Measurements from ENCODE around the gene TMEM52.

GRCh38 chr1:1893997-1894353, 25.1 kb downstream of the TMEM52 start:
- TF ChIP-seq POLR2A (IDR thresholded peaks at IDR 0.05; ENCODE audit: low read depth, low read length) (no peak), TAF1 (IDR thresholded peaks at IDR 0.05; ENCODE audit: borderline replicate concordance, low read depth, low read length) (no peak)

All from GM12892 (cell line).